ENCODE results near the gene PAK1. TPM values are rescaled to one million over a fixed set of nuclear protein-coding genes. Genes with fewer than 3 reads are reported as not detected.

PAK1 gene
- total and polyA plus RNA-seq, 9 of the 15 experiments (the other 6 are each of a cell fraction or from before 2014, with no cell fraction given): 0.52 to 11.7 (median 1.9) TPM

DNA sequence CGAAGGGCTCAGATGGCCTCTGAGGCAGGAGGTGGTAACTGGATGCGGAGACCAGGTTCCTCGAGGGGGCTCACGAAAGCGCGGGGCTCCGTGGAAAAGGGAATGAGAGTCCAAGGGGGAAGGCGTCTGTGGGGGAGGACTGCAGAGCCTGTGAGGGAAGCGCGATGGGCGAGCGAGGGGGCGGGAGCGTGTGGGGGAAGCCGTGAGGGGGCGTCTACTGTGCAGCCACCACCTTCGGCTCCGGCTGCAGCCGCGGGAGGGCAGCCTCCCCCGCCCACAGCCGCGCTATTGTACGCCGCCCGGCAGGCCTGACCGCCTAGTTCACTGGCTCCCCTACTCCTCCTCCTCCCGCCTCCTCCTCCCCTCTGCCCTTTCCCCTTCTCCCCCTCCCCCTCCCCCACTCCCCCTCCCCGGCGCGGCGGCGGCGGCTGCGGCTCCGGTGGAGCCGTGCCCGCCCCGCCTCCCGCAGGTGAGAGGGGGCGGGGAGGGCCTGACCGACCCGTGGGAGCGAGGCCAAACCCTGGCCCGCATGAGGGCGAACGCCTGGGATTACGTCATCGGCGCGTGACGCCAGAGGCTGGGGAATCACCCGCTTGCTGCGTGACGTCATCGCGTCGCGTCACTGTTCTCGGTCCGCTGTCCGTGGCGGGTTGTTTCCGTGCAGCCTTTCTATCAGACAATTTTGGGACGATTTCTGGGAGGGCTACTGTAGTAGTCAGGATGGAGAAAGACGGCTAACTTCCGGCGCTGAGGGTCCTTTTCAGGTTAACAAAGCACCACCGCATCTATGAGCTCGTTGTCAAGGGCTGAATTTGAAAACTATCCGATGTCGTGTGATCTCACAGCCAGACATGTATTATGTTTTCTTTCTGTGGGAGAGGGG lies at the start of gene PAK1 (continued):
- TF ChIP-seq, protein P1, sequence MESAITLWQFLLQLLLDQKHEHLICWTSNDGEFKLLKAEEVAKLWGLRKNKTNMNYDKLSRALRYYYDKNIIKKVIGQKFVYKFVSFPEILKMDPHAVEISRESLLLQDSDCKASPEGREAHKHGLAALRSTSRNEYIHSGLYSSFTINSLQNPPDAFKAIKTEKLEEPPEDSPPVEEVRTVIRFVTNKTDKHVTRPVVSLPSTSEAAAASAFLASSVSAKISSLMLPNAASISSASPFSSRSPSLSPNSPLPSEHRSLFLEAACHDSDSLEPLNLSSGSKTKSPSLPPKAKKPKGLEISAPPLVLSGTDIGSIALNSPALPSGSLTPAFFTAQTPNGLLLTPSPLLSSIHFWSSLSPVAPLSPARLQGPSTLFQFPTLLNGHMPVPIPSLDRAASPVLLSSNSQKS (CRISPR knock-in tag; IDR thresholded peaks at IDR 0.05): no peak
- TF ChIP-seq ETS2 (tag; IDR thresholded peaks at IDR 0.05; ENCODE audit: borderline replicate concordance, poor library complexity, severe bottlenecking) (no peak), CHD2 (IDR thresholded peaks at IDR 0.05; ENCODE audit: low read depth, low read length) (no peak), ZKSCAN8 (CRISPR knock-in tag; IDR thresholded peaks at IDR 0.05) (0 out of 2 replicates have a peak, but pooled peaks have one; percentile 35), ETV1 (tag; conservative IDR thresholded peaks at IDR 0.05; ENCODE audit: low read depth) (peak; percentile 34), GTF2A2 (tag; IDR thresholded peaks at IDR 0.05) (no peak), SREBF1 (IDR thresholded peaks at IDR 0.05; ENCODE audit: borderline replicate concordance, low read depth, low read length) (peak; percentile 43; the same call in 1 of the 2 replicates), SETDB1 (IDR thresholded peaks at IDR 0.05; ENCODE audit: low read length) (no peak), ZNF431 (CRISPR knock-in tag; IDR thresholded peaks at IDR 0.05) (no peak), NFE2L1 (tag; IDR thresholded peaks at IDR 0.05; ENCODE audit: borderline replicate concordance, low read depth) (no peak), SAP30 (IDR thresholded peaks at IDR 0.05; ENCODE audit: borderline replicate concordance, insufficient read depth, low read depth, low read length, poor library complexity, severe bottlenecking) (no peak), TEAD2 (tag; IDR thresholded peaks at IDR 0.05) (no peak), HNRNPUL1 (IDR thresholded peaks at IDR 0.05; ENCODE audit: low read length) (no peak), NR1H2 (CRISPR knock-in tag; IDR thresholded peaks at IDR 0.05) (no peak), FOXK2 (conservative IDR thresholded peaks at IDR 0.05 in 1 of 2, IDR thresholded peaks at IDR 0.05 in 1 of 2; ENCODE audit: low read depth in 2 of 2) (0 out of 4 replicates have a peak, but pooled peaks of 1 of the 2 experiments have one; percentile 15), ZNF253 (CRISPR knock-in tag; conservative IDR thresholded peaks at IDR 0.05) (no peak)
- TF ChIP-seq, protein P2, sequence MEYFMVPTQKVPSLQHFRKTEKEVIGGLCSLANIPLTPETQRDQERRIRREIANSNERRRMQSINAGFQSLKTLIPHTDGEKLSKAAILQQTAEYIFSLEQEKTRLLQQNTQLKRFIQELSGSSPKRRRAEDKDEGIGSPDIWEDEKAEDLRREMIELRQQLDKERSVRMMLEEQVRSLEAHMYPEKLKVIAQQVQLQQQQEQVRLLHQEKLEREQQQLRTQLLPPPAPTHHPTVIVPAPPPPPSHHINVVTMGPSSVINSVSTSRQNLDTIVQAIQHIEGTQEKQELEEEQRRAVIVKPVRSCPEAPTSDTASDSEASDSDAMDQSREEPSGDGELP (CRISPR knock-in tag; IDR thresholded peaks at IDR 0.05; ENCODE audit: borderline replicate concordance): peak; percentile 87
- TF ChIP-seq, protein P3, sequence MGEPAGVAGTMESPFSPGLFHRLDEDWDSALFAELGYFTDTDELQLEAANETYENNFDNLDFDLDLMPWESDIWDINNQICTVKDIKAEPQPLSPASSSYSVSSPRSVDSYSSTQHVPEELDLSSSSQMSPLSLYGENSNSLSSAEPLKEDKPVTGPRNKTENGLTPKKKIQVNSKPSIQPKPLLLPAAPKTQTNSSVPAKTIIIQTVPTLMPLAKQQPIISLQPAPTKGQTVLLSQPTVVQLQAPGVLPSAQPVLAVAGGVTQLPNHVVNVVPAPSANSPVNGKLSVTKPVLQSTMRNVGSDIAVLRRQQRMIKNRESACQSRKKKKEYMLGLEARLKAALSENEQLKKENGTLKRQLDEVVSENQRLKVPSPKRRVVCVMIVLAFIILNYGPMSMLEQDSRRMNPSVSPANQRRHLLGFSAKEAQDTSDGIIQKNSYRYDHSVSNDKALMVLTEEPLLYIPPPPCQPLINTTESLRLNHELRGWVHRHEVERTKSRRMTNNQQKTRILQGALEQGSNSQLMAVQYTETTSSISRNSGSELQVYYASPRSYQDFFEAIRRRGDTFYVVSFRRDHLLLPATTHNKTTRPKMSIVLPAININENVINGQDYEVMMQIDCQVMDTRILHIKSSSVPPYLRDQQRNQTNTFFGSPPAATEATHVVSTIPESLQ (CRISPR knock-in tag; IDR thresholded peaks at IDR 0.05): no peak
- TF ChIP-seq, protein P4, sequence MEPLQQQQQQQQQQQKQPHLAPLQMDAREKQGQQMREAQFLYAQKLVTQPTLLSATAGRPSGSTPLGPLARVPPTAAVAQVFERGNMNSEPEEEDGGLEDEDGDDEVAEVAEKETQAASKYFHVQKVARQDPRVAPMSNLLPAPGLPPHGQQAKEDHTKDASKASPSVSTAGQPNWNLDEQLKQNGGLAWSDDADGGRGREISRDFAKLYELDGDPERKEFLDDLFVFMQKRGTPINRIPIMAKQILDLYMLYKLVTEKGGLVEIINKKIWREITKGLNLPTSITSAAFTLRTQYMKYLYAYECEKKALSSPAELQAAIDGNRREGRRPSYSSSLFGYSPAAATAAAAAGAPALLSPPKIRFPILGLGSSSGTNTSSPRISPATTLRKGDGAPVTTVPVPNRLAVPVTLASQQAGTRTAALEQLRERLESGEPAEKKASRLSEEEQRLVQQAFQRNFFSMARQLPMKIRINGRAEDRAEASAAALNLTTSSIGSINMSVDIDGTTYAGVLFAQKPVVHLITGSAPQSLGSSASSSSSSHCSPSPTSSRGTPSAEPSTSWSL (CRISPR knock-in tag; IDR thresholded peaks at IDR 0.05; ENCODE audit: borderline replicate concordance): no peak; the same call in 1 of the 2 replicates
- TF ChIP-seq, protein P5, sequence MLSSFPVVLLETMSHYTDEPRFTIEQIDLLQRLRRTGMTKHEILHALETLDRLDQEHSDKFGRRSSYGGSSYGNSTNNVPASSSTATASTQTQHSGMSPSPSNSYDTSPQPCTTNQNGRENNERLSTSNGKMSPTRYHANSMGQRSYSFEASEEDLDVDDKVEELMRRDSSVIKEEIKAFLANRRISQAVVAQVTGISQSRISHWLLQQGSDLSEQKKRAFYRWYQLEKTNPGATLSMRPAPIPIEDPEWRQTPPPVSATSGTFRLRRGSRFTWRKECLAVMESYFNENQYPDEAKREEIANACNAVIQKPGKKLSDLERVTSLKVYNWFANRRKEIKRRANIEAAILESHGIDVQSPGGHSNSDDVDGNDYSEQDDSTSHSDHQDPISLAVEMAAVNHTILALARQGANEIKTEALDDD (IDR thresholded peaks at IDR 0.05): no peak
